Left colon (tissue), 2 donors: Measurements from ENCODE around the gene ECE2. TPM values are rescaled to one million over a fixed set of nuclear protein-coding genes. Genes with fewer than 3 reads are reported as not detected.

Source experiments
- ATAC-seq: fragments of 200-7000 bp; cut with Tn5 transposase; one replicate; pipeline ENCODE4 v1.9.1; 2020; ENCODE audit warnings: mild to moderate bottlenecking, moderate library complexity
- DNase-seq, 2 donors: peaks; one replicate each; pipeline ENCODE4 v3.0.0-alpha.2; 2020
- intact Hi-C, 2 donors: fragments of 100-400 bp; cut with DNase I in 1 of 2; cut with micrococcal nuclease in 1 of 2; formaldehyde crosslinking; loops; one replicate each; pipeline versions ENCODE4 v1.11.2 to v1.14.0; 2022; cut with DNase I, micrococcal nuclease
- long read RNA-seq: library from polyadenylated mRNA; unstranded; transcript quantifications from one replicate; pipeline ENCODE4 v2.0.0, GENCODE V29; 2021
- total RNA-seq, 2 donors: library from RNA; stranded (reverse); fragmentation: NEBNext Ultra II Directional; extraction: Animal tissue kit (Norgen Biotek cat#: 25700); gene quantifications; one replicate each; pipeline ENCODE4 v1.2.1, GENCODE V29; 2021
- donor health status: DM: no; HTN: no; CAD: no.
- donor health status: DM: yes; HTN: yes; CAD: no.

The ECE2 gene
- under 1 TPM; 0.20 to 0.24 TPM for total RNA-seq
- long read RNA-seq: 0 reads

GRCh38 chr3:184275961-184276910 is at the start of gene ECE2:
ECE2 (plus strand) TSS chr3:184276022; CDS start chr3:184276154, 132 bp downstream.
- DNase-seq: no peak
- ATAC-seq: no peak
- intact Hi-C loops: no loop called here

GRCh38 chr3:184227481-184227935 is 48.3 kb upstream of the ECE2 start:
- ATAC-seq (peak; percentile 44), DNase-seq (no peak)
- intact Hi-C loops: no loop called here

GRCh38 chr3:184228376-184229137 is 47.3 kb upstream of the ECE2 start:
- no peak for DNase-seq
- no peak for ATAC-seq
- intact Hi-C loops: no loop called here

- DNase-seq: peak; percentile 46 to 56
- ATAC-seq: peak; percentile 75
- intact Hi-C loops: no loop called here
Measured at GRCh38 chr3:184229394-184230080, 46.3 kb upstream of the ECE2 start, which contains the start of gene VWA5B2. VWA5B2 (plus strand) TSS chr3:184229585; CDS start chr3:184230529, 944 bp downstream.

- ATAC-seq (peak; percentile 28), DNase-seq (no peak)
- intact Hi-C loops: no loop called here
Measured at GRCh38 chr3:184230081-184230602, 45.7 kb upstream of the ECE2 start.

GRCh38 chr3:184230603-184231528 is 45.0 kb upstream of the ECE2 start:
- intact Hi-C loops: no loop called here
- DNase-seq (peak in 1 of 2 donors; percentile 54), ATAC-seq (peak; percentile 78)

- no peak for ATAC-seq
Measured at GRCh38 chr3:184231671-184232070, 44.2 kb upstream of the ECE2 start.

GRCh38 chr3:184233127-184233843 is 42.5 kb upstream of the ECE2 start:
- DNase-seq (no peak), ATAC-seq (no peak)
- intact Hi-C loops: no loop called here

More at GRCh38 chr3:184231671-184232070, 44.2 kb upstream of the ECE2 start:
- DNase-seq: no peak
- intact Hi-C loops: no loop called here

GRCh38 chr3:184234224-184234623 is 41.6 kb upstream of the ECE2 start:
- ATAC-seq: no peak

GRCh38 chr3:184234671-184235380 is 41.0 kb upstream of the ECE2 start:
- intact Hi-C loops: no loop called here
- DNase-seq (no peak), ATAC-seq (no peak)

More at GRCh38 chr3:184234224-184234623, 41.6 kb upstream of the ECE2 start:
- intact Hi-C loops: no loop called here
- DNase-seq: no peak

- ATAC-seq (no peak), DNase-seq (no peak)
- intact Hi-C loops: no loop called here
Measured at GRCh38 chr3:184235381-184236032, 40.3 kb upstream of the ECE2 start.

- intact Hi-C loops: no loop called here
- ATAC-seq: no peak
- DNase-seq: no peak
Measured at GRCh38 chr3:184236033-184236410, 39.8 kb upstream of the ECE2 start.

GRCh38 chr3:184236636-184237035 is 39.2 kb upstream of the ECE2 start:
- intact Hi-C loops: no loop called here
- DNase-seq (no peak), ATAC-seq (no peak)

GRCh38 chr3:184237211-184237610 is 38.6 kb upstream of the ECE2 start:
- intact Hi-C loops: no loop called here
- no peak for DNase-seq
- no peak for ATAC-seq

- intact Hi-C loops: no loop called here
- no peak for ATAC-seq
Measured at GRCh38 chr3:184237807-184238206, 38.0 kb upstream of the ECE2 start.

GRCh38 chr3:184238246-184238818 is 37.5 kb upstream of the ECE2 start:
- no peak for ATAC-seq
- no peak for DNase-seq
- intact Hi-C loops: no loop called here

More at GRCh38 chr3:184237807-184238206, 38.0 kb upstream of the ECE2 start:
- DNase-seq: no peak
